IPS-15b (cell line): ENCODE data around the gene HDAC10.

ENCODE experiments used
- H3K27me3 ChIP-seq: one replicate; pipeline ENCODE4 v1.6.1; 2013; ENCODE audit warnings: low read length; ENCODE audit not compliant: control insufficient read depth, insufficient read depth
- H3K36me3 ChIP-seq: one replicate; pipeline ENCODE4 v1.6.1; 2013; ENCODE audit warnings: low read length; ENCODE audit not compliant: control insufficient read depth, insufficient read depth
- H3K4me1 ChIP-seq: one replicate; pipeline ENCODE4 v1.6.1; 2013; ENCODE audit warnings: mild to moderate bottlenecking, low read length; ENCODE audit not compliant: control insufficient read depth, insufficient read depth
- H3K4me3 ChIP-seq: one replicate; pipeline ENCODE4 v1.5.1; 2013; ENCODE audit warnings: low read depth, low read length
- H3K9ac ChIP-seq: one replicate; pipeline ENCODE4 v1.6.1; 2013; ENCODE audit warnings: low read depth, mild to moderate bottlenecking, low read length
- H3K9me3 ChIP-seq: one replicate; pipeline ENCODE4 v1.6.1; 2013; ENCODE audit warnings: mild to moderate bottlenecking, low read length; ENCODE audit not compliant: control insufficient read depth, insufficient read depth

HDAC10 gene

GRCh38 chr22:50282361-50283155 lies 31.5 kb upstream of the HDAC10 start:
- peaks cover 71% of the 10 kb centered on the region for H3K36me3 ChIP-seq
- no peak overlapping the region for H3K4me3 ChIP-seq
- no peaks in the 10 kb centered on the region for H3K4me1 ChIP-seq
- H3K27me3 ChIP-seq = no peaks in the 10 kb centered on the region
- no peak overlapping the region for H3K9ac ChIP-seq
- no peaks in the 10 kb centered on the region for H3K9me3 ChIP-seq

- Histone ChIP-seq H3K36me3 (peaks cover 72% of the 10 kb centered on the region), H3K27me3 (no peaks in the 10 kb centered on the region), H3K4me3 (no peak overlapping the region), H3K9ac (no peak overlapping the region), H3K4me1 (no peaks in the 10 kb centered on the region), H3K9me3 (no peaks in the 10 kb centered on the region)
Observed at GRCh38 chr22:50281957-50282356, 30.9 kb upstream of the HDAC10 start.

- Histone ChIP-seq H3K36me3 (peaks cover 76% of the 10 kb centered on the region), H3K9me3 (no peaks in the 10 kb centered on the region), H3K27me3 (no peaks in the 10 kb centered on the region), H3K4me1 (no peaks in the 10 kb centered on the region), H3K4me3 (no peak overlapping the region), H3K9ac (no peak overlapping the region)
Observed at GRCh38 chr22:50281384-50281760, 30.3 kb upstream of the HDAC10 start.

GRCh38 chr22:50280708-50281383 lies 29.8 kb upstream of the HDAC10 start:
- no peak overlapping the region for H3K9ac ChIP-seq
- no peak overlapping the region for H3K4me3 ChIP-seq
- H3K36me3 ChIP-seq = peaks cover 80% of the 10 kb centered on the region
- no peaks in the 10 kb centered on the region for H3K9me3 ChIP-seq
- no peaks in the 10 kb centered on the region for H3K27me3 ChIP-seq
- no peaks in the 10 kb centered on the region for H3K4me1 ChIP-seq

- H3K27me3 ChIP-seq = no peaks in the 10 kb centered on the region
Observed at GRCh38 chr22:50280022-50280707, 29.1 kb upstream of the HDAC10 start.

GRCh38 chr22:50278956-50279619 lies 28.0 kb upstream of the HDAC10 start:
- Histone ChIP-seq H3K4me3 (no peak overlapping the region), H3K36me3 (peaks cover 86% of the 10 kb centered on the region), H3K9ac (no peak overlapping the region)

More at GRCh38 chr22:50280022-50280707, 29.1 kb upstream of the HDAC10 start:
- Histone ChIP-seq H3K4me1 (no peaks in the 10 kb centered on the region), H3K9me3 (no peaks in the 10 kb centered on the region), H3K36me3 (peaks cover 85% of the 10 kb centered on the region), H3K9ac (no peak overlapping the region), H3K4me3 (no peak overlapping the region)

GRCh38 chr22:50278461-50278860 lies 27.4 kb upstream of the HDAC10 start:
- Histone ChIP-seq H3K4me3 (no peak overlapping the region), H3K4me1 (no peaks in the 10 kb centered on the region), H3K36me3 (peaks cover 84% of the 10 kb centered on the region), H3K27me3 (no peaks in the 10 kb centered on the region), H3K9me3 (no peaks in the 10 kb centered on the region), H3K9ac (no peak overlapping the region)

More at GRCh38 chr22:50278956-50279619, 28.0 kb upstream of the HDAC10 start:
- Histone ChIP-seq H3K9me3 (no peaks in the 10 kb centered on the region), H3K27me3 (no peaks in the 10 kb centered on the region), H3K4me1 (no peaks in the 10 kb centered on the region)

GRCh38 chr22:50277761-50278160 lies 26.7 kb upstream of the HDAC10 start:
- no peak overlapping the region for H3K9ac ChIP-seq
- no peak overlapping the region for H3K4me3 ChIP-seq
- H3K27me3 ChIP-seq = no peaks in the 10 kb centered on the region
- H3K36me3 ChIP-seq = peaks cover 78% of the 10 kb centered on the region
- H3K4me1 ChIP-seq = no peaks in the 10 kb centered on the region
- H3K9me3 ChIP-seq = no peaks in the 10 kb centered on the region

GRCh38 chr22:50276143-50276542 lies 25.1 kb upstream of the HDAC10 start:
- no peaks in the 10 kb centered on the region for H3K4me1 ChIP-seq
- peaks cover 64% of the 10 kb centered on the region for H3K36me3 ChIP-seq
- H3K9ac ChIP-seq = no peak overlapping the region
- no peaks in the 10 kb centered on the region for H3K9me3 ChIP-seq
- peaks cover 2% of the 10 kb centered on the region for H3K27me3 ChIP-seq
- H3K4me3 ChIP-seq = no peak overlapping the region

GRCh38 chr22:50275181-50276055 lies 24.4 kb upstream of the HDAC10 start:
- H3K4me3 ChIP-seq = no peak overlapping the region
- H3K27me3 ChIP-seq = peaks cover 4% of the 10 kb centered on the region
- H3K36me3 ChIP-seq = peaks cover 58% of the 10 kb centered on the region
- no peak overlapping the region for H3K9ac ChIP-seq
- no peaks in the 10 kb centered on the region for H3K4me1 ChIP-seq
- H3K9me3 ChIP-seq = no peaks in the 10 kb centered on the region

- peaks cover 54% of the 10 kb centered on the region for H3K36me3 ChIP-seq
- H3K9ac ChIP-seq = no peak overlapping the region
- peaks cover 4% of the 10 kb centered on the region for H3K27me3 ChIP-seq
- no peaks in the 10 kb centered on the region for H3K9me3 ChIP-seq
- H3K4me3 ChIP-seq = no peak overlapping the region
- no peaks in the 10 kb centered on the region for H3K4me1 ChIP-seq
Observed at GRCh38 chr22:50274771-50275170, 23.7 kb upstream of the HDAC10 start.
